CD14-positive monocyte (primary cell): ENCODE results near the gene TMEM221. TPM values are rescaled to one million over a fixed set of nuclear protein-coding genes. Genes with fewer than 3 reads are reported as not detected.

Source experiments
- DNase-seq, 3 donors: peaks; one replicate each; pipeline ENCODE4 v3.0.0-alpha.2; 2011 to 2022
- H2AFZ ChIP-seq: 2 replicates; pipeline ENCODE4 v1.6.0; 2012; ENCODE audit warnings: mild to moderate bottlenecking, low read depth, low read length, inconsistent platforms; ENCODE audit not compliant: insufficient read depth, poor library complexity, severe bottlenecking
- H3K27ac ChIP-seq, 2 donors: 1 replicate in 1 of 2; 2 replicates in 1 of 2; pipeline ENCODE4 v1.5.1; 2012 to 2013; ENCODE audit warnings: low read length in 2 of 2, control low read depth in 1 of 2, inconsistent platforms in 1 of 2, low read depth in 1 of 2, mild to moderate bottlenecking in 1 of 2
- H3K27me3 ChIP-seq, 2 donors: one replicate each; pipeline versions ENCODE4 v1.6.0 to v1.6.1; 2011 to 2013; ENCODE audit warnings: low read length in 2 of 2; ENCODE audit not compliant: control insufficient read depth in 2 of 2, insufficient read depth in 2 of 2
- H3K36me3 ChIP-seq, 2 donors: replicated peaks in 1 of 2; 1 replicate in 1 of 2; 2 replicates in 1 of 2; pipeline versions ENCODE4 v1.5.1 to v1.6.1; 2012 to 2013; ENCODE audit warnings: low read length in 2 of 2, control low read depth in 1 of 2, inconsistent platforms in 1 of 2, mild to moderate bottlenecking in 1 of 2; ENCODE audit not compliant: insufficient read depth in 2 of 2, control insufficient read depth in 1 of 2
- H3K4me1 ChIP-seq, 2 donors: 1 replicate in 1 of 2; 2 replicates in 1 of 2; pipeline versions ENCODE4 v1.5.1 to v1.6.1; 2012 to 2013; ENCODE audit warnings: low read length in 2 of 2, control low read depth in 1 of 2, inconsistent platforms in 1 of 2, mild to moderate bottlenecking in 1 of 2, moderate library complexity in 1 of 2; ENCODE audit not compliant: insufficient read depth in 2 of 2, control insufficient read depth in 1 of 2
- H3K4me2 ChIP-seq: replicated peaks from 2 replicates; pipeline ENCODE3; 2012; ENCODE audit warnings: low read length, moderate library complexity, mild to moderate bottlenecking; ENCODE audit not compliant: poor library complexity, severe bottlenecking; ENCODE audit errors: extremely low read depth
- H3K4me3 ChIP-seq, 3 experiments: fragments of 200-600 bp in 1 of 3; sonication (generic) in 1 of 3; replicated peaks in 1 of 3; 1 replicate in 2 of 3; 2 replicates in 1 of 3; pipeline ENCODE4 v1.5.1; 2011 to 2013; ENCODE audit warnings: low read length in 3 of 3, mild to moderate bottlenecking in 3 of 3, control low read depth in 2 of 3, low read depth in 2 of 3, inconsistent platforms in 1 of 3, moderate library complexity in 1 of 3
- H3K79me2 ChIP-seq: 2 replicates; pipeline ENCODE4 v1.6.0; 2012; ENCODE audit warnings: mild to moderate bottlenecking, control low read depth, inconsistent platforms, low read length, moderate library complexity; ENCODE audit not compliant: insufficient read depth
- H3K9ac ChIP-seq: 2 replicates; pipeline ENCODE4 v1.6.0; 2017; ENCODE audit warnings: low read length, mild to moderate bottlenecking; ENCODE audit not compliant: insufficient read depth, poor library complexity, severe bottlenecking
- H3K9me3 ChIP-seq, 2 donors: replicated peaks in 1 of 2; 1 replicate in 1 of 2; 2 replicates in 1 of 2; pipeline versions ENCODE4 v1.5.1 to v1.6.1; 2012 to 2013; ENCODE audit warnings: low read length in 2 of 2, control low read depth in 1 of 2; ENCODE audit not compliant: control insufficient read depth in 1 of 2, insufficient read depth in 1 of 2
- H4K20me1 ChIP-seq: 2 replicates; pipeline ENCODE4 v1.6.0; 2012; ENCODE audit warnings: mild to moderate bottlenecking, low read length, control low read depth, moderate library complexity; ENCODE audit not compliant: insufficient read depth
- H3K27ac Mint-ChIP-seq, 7 donors: one replicate each; pipeline ENCODE4 v1.8.0; 2020; ENCODE audit warnings: mild to moderate bottlenecking in 7 of 7, mixed read lengths in 7 of 7, moderate library complexity in 6 of 7, inconsistent platforms in 2 of 7
- H3K27me3 Mint-ChIP-seq, 3 donors: one replicate each; pipeline ENCODE4 v1.8.0; 2021 to 2022; ENCODE audit warnings: low read depth in 3 of 3, mild to moderate bottlenecking in 3 of 3, mixed read lengths in 3 of 3, moderate library complexity in 3 of 3, inconsistent platforms in 1 of 3
- H3K36me3 Mint-ChIP-seq, 2 donors: one replicate each; pipeline ENCODE4 v1.8.0; 2020; ENCODE audit warnings: mixed read lengths in 2 of 2, inconsistent platforms in 1 of 2, mild to moderate bottlenecking in 1 of 2
- H3K4me1 Mint-ChIP-seq: one replicate; pipeline ENCODE4 v1.8.0; 2020; ENCODE audit warnings: mild to moderate bottlenecking, mixed read lengths
- H3K4me3 Mint-ChIP-seq, 2 donors: one replicate each; pipeline ENCODE4 v1.8.0; 2020; ENCODE audit warnings: mild to moderate bottlenecking in 2 of 2, mixed read lengths in 2 of 2, moderate library complexity in 1 of 2
- H3K9me3 Mint-ChIP-seq, 7 donors: one replicate each; pipeline ENCODE4 v1.8.0; 2020 to 2022; ENCODE audit warnings: mixed read lengths in 7 of 7, mild to moderate bottlenecking in 6 of 7, moderate library complexity in 6 of 7, inconsistent platforms in 2 of 7
- WGBS: methylation state at CpG from one replicate; pipeline ENCODE4 v1.1.5; 2013; ENCODE audit warnings: missing lambda C conversion rate; ENCODE audit not compliant: insufficient coverage; 5-methylcytosine and 5-hydroxymethylcytosine counted together
- intact Hi-C, 2 donors: fragments of 100-400 bp; cut with micrococcal nuclease; formaldehyde crosslinking; loops; one replicate each; pipeline versions ENCODE4 v1.15.0 to v1.15.1; 2023
- polyA plus RNA-seq, 3 donors: library from polyadenylated mRNA; depleted of rRNA in 1 of 3; unstranded in 2 of 3; stranded (reverse) in 1 of 3; fragments of 300-500 nt in 2 of 3; fragments of >200 nt in 1 of 3; fragmentation: Illumina TruSeq in 2 of 3; gene quantifications; 1 replicate in 2 of 3; 2 replicates in 1 of 3; pipeline ENCODE4 v1.2.3, GENCODE V29; 2012 to 2021
- TF ChIP-seq, protein P1 (sequence below): fragments of 200-600 bp; IDR thresholded peaks from one replicate; pipeline ENCODE4 v1.8.0; 2022; ENCODE audit warnings: antibody characterized with exemption, mild to moderate bottlenecking

TMEM221 gene
- polyA plus RNA-seq, 3 donors, result not detected

DNA sequence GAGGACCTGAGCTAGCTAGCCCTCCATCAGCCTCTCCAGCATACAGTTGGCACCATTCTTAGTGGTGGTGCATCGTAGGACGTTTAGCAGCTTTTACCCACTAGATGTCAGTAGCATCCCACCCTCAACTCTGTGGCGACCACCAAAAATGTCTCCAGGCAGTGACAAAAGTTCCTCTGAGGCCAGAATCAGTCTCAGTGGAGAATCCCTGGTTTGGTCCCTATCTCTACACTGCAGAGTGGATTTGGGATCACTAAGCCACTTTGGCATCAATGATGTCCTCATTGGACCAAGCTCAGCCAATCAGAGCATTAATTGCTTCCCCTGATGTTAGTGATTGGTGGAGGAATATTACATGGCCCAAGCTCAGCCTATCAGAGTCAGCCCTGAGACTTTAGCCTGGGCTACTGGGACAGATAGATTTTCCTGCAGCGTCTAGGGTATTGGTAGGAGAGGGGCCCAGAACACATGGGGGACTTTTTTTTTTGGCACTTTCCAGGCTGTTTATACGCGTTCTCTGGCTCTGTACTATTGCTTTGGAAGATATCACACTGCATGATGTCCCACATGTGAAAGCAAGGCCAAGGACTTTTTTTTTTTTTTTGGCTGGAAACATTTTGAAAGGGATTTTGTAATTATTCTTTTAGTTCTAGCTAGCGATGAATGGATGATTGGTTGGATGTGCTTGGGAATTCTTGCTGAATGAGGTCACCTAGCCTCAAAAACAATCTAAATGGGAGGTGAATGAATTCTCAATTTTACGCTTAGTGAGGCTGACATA is 7.0 kb downstream of the TMEM221 start:
- no peaks in the 10 kb centered on the region for H3K27me3 ChIP-seq
- H3K9me3 ChIP-seq, result peaks cover 3 to 6% of the 10 kb centered on the region in 2 donors
- no peak for DNase-seq
- H3K4me3 Mint-ChIP-seq, result no peak overlapping the region
- H3K4me3 ChIP-seq, result no peak overlapping the region
- H3K9ac ChIP-seq, result no peak overlapping the region
- H3K4me1 ChIP-seq, result no peaks in the 10 kb centered on the region
- 40% methylated on average over 1 of the region's 8 CpGs for WGBS
- intact Hi-C loops, result no loop called here
- no peak overlapping the region for H3K4me2 ChIP-seq
- H3K9me3 Mint-ChIP-seq, result peaks cover 2 to 7% (median 5%) of the 10 kb centered on the region in 7 donors
- no peak overlapping the region for H3K27ac ChIP-seq
- peaks cover 0 to 7% (median 6%) of the 10 kb centered on the region in 3 donors for H3K27me3 Mint-ChIP-seq
- no peaks in the 10 kb centered on the region for H3K79me2 ChIP-seq
- H2AFZ ChIP-seq, result no peak overlapping the region
- H3K4me1 Mint-ChIP-seq, result no peaks in the 10 kb centered on the region
- no peaks in the 10 kb centered on the region for H3K36me3 ChIP-seq
- no peaks in the 10 kb centered on the region for H3K36me3 Mint-ChIP-seq
- H4K20me1 ChIP-seq, result no peaks in the 10 kb centered on the region
- TF ChIP-seq, protein P1, sequence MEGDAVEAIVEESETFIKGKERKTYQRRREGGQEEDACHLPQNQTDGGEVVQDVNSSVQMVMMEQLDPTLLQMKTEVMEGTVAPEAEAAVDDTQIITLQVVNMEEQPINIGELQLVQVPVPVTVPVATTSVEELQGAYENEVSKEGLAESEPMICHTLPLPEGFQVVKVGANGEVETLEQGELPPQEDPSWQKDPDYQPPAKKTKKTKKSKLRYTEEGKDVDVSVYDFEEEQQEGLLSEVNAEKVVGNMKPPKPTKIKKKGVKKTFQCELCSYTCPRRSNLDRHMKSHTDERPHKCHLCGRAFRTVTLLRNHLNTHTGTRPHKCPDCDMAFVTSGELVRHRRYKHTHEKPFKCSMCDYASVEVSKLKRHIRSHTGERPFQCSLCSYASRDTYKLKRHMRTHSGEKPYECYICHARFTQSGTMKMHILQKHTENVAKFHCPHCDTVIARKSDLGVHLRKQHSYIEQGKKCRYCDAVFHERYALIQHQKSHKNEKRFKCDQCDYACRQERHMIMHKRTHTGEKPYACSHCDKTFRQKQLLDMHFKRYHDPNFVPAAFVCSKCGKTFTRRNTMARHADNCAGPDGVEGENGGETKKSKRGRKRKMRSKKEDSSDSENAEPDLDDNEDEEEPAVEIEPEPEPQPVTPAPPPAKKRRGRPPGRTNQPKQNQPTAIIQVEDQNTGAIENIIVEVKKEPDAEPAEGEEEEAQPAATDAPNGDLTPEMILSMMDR, result no peak
- H3K27ac Mint-ChIP-seq, result no peak overlapping the region

- Mint-ChIP-seq H3K9me3 (peaks cover 4 to 13% (median 9%) of the 10 kb centered on the region in 7 donors), H3K4me1 (peaks cover 3% of the 10 kb centered on the region), H3K4me3 (no peak overlapping the region), H3K27me3 (peaks cover 0 to 6% (median 4%) of the 10 kb centered on the region in 3 donors), H3K27ac (peak overlapping the region in 1 of 7 donors; percentile 60), H3K36me3 (peaks cover 0 to 2% of the 10 kb centered on the region in 2 donors)
- intact Hi-C loops, result no loop called here
- H3K4me3 ChIP-seq, result no peak overlapping the region
- no peak overlapping the region for H3K4me2 ChIP-seq
- no peaks in the 10 kb centered on the region for H3K79me2 ChIP-seq
- TF ChIP-seq, protein P1, result no peak
- no peak overlapping the region for H3K27ac ChIP-seq
- H3K27me3 ChIP-seq, result no peaks in the 10 kb centered on the region
- 100% methylated on average over 1 of the region's 7 CpGs for WGBS
- no peak for DNase-seq
- no peaks in the 10 kb centered on the region for H3K36me3 ChIP-seq
- no peaks in the 10 kb centered on the region for H4K20me1 ChIP-seq
- peaks cover 0 to 5% of the 10 kb centered on the region in 2 donors for H3K4me1 ChIP-seq
- H2AFZ ChIP-seq, result no peak overlapping the region
- H3K9ac ChIP-seq, result no peak overlapping the region
- peaks cover 6 to 9% of the 10 kb centered on the region in 2 donors for H3K9me3 ChIP-seq
Observed at GRCh38 chr19:17436874-17437267, 11.6 kb downstream of the TMEM221 start.
